Activated naive CD8-positive, alpha-beta T cell treated with anti-CD3 and anti-CD28 coated beads, Interleukin-2, amount 10 ng/mL, durations not matched to agents 7 days and 5 days (primary cell): ENCODE data around the gene ALDH1L1. TPM values are rescaled to one million over a fixed set of nuclear protein-coding genes. Genes with fewer than 3 reads are reported as not detected.

Experiments used
- ATAC-seq: fragments of 150-1000 bp; cut with Tn5 transposase; one replicate; pipeline ENCODE4 v1.10.0; 2021; ENCODE audit warnings: low read depth, moderate library complexity
- POLR2A ChIA-PET: fragments of 350-600 bp; sonication (Branson Sonifier 250); formaldehyde crosslinking; loops from one replicate; lab custom pipeline; 2021; ENCODE audit warnings: antibody characterized with exemption; lab: Charles Lee
- DNase-seq: peaks from one replicate; pipeline ENCODE4 v3.0.0; 2021
- H3K27ac Mint-ChIP-seq: one replicate; pipeline ENCODE4 v1.8.0; 2022; ENCODE audit warnings: mild to moderate bottlenecking, mixed read lengths
- H3K27me3 Mint-ChIP-seq: one replicate; pipeline ENCODE4 v1.8.0; 2022; ENCODE audit warnings: mild to moderate bottlenecking, moderate library complexity, mixed read lengths
- H3K36me3 Mint-ChIP-seq: one replicate; pipeline ENCODE4 v1.8.0; 2021; ENCODE audit warnings: mild to moderate bottlenecking, mixed read lengths
- H3K4me1 Mint-ChIP-seq: one replicate; pipeline ENCODE4 v1.8.0; 2021; ENCODE audit warnings: mixed read lengths
- H3K4me3 Mint-ChIP-seq: one replicate; pipeline ENCODE4 v1.8.0; 2022; ENCODE audit warnings: mild to moderate bottlenecking, moderate library complexity, mixed read lengths
- H3K9me3 Mint-ChIP-seq: one replicate; pipeline ENCODE4 v1.8.0; 2021; ENCODE audit warnings: mixed read lengths
- total RNA-seq, 2 experiments: library from RNA; stranded (reverse); gene quantifications; one replicate each; pipeline ENCODE4 v1.2.3, GENCODE V29; 2021

Gene ALDH1L1
- total RNA-seq, 2 experiments from 2014 or later = not detected

- Mint-ChIP-seq H3K9me3 (no peaks in the 10 kb centered on the region), H3K4me3 (no peak overlapping the region), H3K36me3 (no peaks in the 10 kb centered on the region), H3K4me1 (no peaks in the 10 kb centered on the region), H3K27me3 (peaks cover 21% of the 10 kb centered on the region), H3K27ac (no peak overlapping the region)
- no peak for ATAC-seq
- DNase-seq = no peak
- POLR2A ChIA-PET = no interaction called here
Observed at GRCh38 chr3:126147147-126147931, 33.0 kb downstream of the ALDH1L1 start.

GRCh38 chr3:126146525-126147146 lies 33.8 kb downstream of the ALDH1L1 start:
- POLR2A ChIA-PET = no interaction called here
- H3K9me3 Mint-ChIP-seq = no peaks in the 10 kb centered on the region
- H3K27ac Mint-ChIP-seq = no peak overlapping the region
- ATAC-seq (no peak), DNase-seq (no peak)
- no peaks in the 10 kb centered on the region for H3K4me1 Mint-ChIP-seq
- H3K4me3 Mint-ChIP-seq = no peak overlapping the region
- H3K27me3 Mint-ChIP-seq = peaks cover 25% of the 10 kb centered on the region
- H3K36me3 Mint-ChIP-seq = no peaks in the 10 kb centered on the region

GRCh38 chr3:126146034-126146433 lies 34.4 kb downstream of the ALDH1L1 start:
- H3K9me3 Mint-ChIP-seq = no peaks in the 10 kb centered on the region
- POLR2A ChIA-PET = no interaction called here
- no peak overlapping the region for H3K27ac Mint-ChIP-seq
- no peaks in the 10 kb centered on the region for H3K36me3 Mint-ChIP-seq
- no peaks in the 10 kb centered on the region for H3K4me1 Mint-ChIP-seq
- no peak overlapping the region for H3K4me3 Mint-ChIP-seq
- H3K27me3 Mint-ChIP-seq = peaks cover 31% of the 10 kb centered on the region
- DNase-seq = no peak
- ATAC-seq = no peak

GRCh38 chr3:126142652-126143051 lies 37.7 kb downstream of the ALDH1L1 start:
- Mint-ChIP-seq H3K36me3 (no peaks in the 10 kb centered on the region), H3K4me1 (no peaks in the 10 kb centered on the region), H3K9me3 (no peaks in the 10 kb centered on the region), H3K27me3 (peaks cover 50% of the 10 kb centered on the region), H3K27ac (no peak overlapping the region), H3K4me3 (no peak overlapping the region)
- ATAC-seq (no peak), DNase-seq (no peak)
- POLR2A ChIA-PET = no interaction called here

- POLR2A ChIA-PET = no interaction called here
- Mint-ChIP-seq H3K9me3 (no peaks in the 10 kb centered on the region), H3K4me1 (no peaks in the 10 kb centered on the region), H3K36me3 (no peaks in the 10 kb centered on the region), H3K27me3 (peaks cover 33% of the 10 kb centered on the region), H3K27ac (no peak overlapping the region), H3K4me3 (no peak overlapping the region)
- DNase-seq (no peak), ATAC-seq (no peak)
Observed at GRCh38 chr3:126137490-126138130, 42.8 kb downstream of the ALDH1L1 start.

GRCh38 chr3:126136428-126137220 lies 43.8 kb downstream of the ALDH1L1 start:
- peaks cover 26% of the 10 kb centered on the region for H3K27me3 Mint-ChIP-seq
- H3K4me1 Mint-ChIP-seq = no peaks in the 10 kb centered on the region

GRCh38 chr3:126135406-126136076 lies 44.8 kb downstream of the ALDH1L1 start:
- Mint-ChIP-seq H3K4me3 (no peak overlapping the region), H3K27me3 (peaks cover 15% of the 10 kb centered on the region), H3K27ac (no peak overlapping the region), H3K36me3 (no peaks in the 10 kb centered on the region), H3K4me1 (no peaks in the 10 kb centered on the region), H3K9me3 (no peaks in the 10 kb centered on the region)
- ATAC-seq = no peak
- POLR2A ChIA-PET = no interaction called here
- peak; percentile 22 for DNase-seq

More at GRCh38 chr3:126136428-126137220, 43.8 kb downstream of the ALDH1L1 start:
- Mint-ChIP-seq H3K9me3 (no peaks in the 10 kb centered on the region), H3K36me3 (no peaks in the 10 kb centered on the region), H3K27ac (no peak overlapping the region), H3K4me3 (no peak overlapping the region)
- POLR2A ChIA-PET = no interaction called here
- ATAC-seq = no peak
- peak; percentile 12 for DNase-seq

- no peaks in the 10 kb centered on the region for H3K4me1 Mint-ChIP-seq
- DNase-seq (peak; percentile 12), ATAC-seq (no peak)
- peaks cover 11% of the 10 kb centered on the region for H3K27me3 Mint-ChIP-seq
- no peaks in the 10 kb centered on the region for H3K36me3 Mint-ChIP-seq
- no peak overlapping the region for H3K4me3 Mint-ChIP-seq
- H3K9me3 Mint-ChIP-seq = no peaks in the 10 kb centered on the region
- POLR2A ChIA-PET = no interaction called here
- no peak overlapping the region for H3K27ac Mint-ChIP-seq
Observed at GRCh38 chr3:126135071-126135405, 45.3 kb downstream of the ALDH1L1 start.

- no peaks in the 10 kb centered on the region for H3K4me1 Mint-ChIP-seq
- H3K4me3 Mint-ChIP-seq = no peak overlapping the region
- H3K36me3 Mint-ChIP-seq = no peaks in the 10 kb centered on the region
- H3K27me3 Mint-ChIP-seq = peaks cover 5% of the 10 kb centered on the region
- DNase-seq (peak; percentile 56), ATAC-seq (peak; percentile 68)
- H3K9me3 Mint-ChIP-seq = no peaks in the 10 kb centered on the region
- no peak overlapping the region for H3K27ac Mint-ChIP-seq
- POLR2A ChIA-PET = no interaction called here
Observed at GRCh38 chr3:126134219-126134975, 46.0 kb downstream of the ALDH1L1 start.

GRCh38 chr3:126133606-126134005 lies 46.8 kb downstream of the ALDH1L1 start:
- POLR2A ChIA-PET = no interaction called here
- H3K9me3 Mint-ChIP-seq = no peaks in the 10 kb centered on the region
- no peaks in the 10 kb centered on the region for H3K4me1 Mint-ChIP-seq
- DNase-seq (peak; percentile 11), ATAC-seq (no peak)
- H3K4me3 Mint-ChIP-seq = no peak overlapping the region
- H3K36me3 Mint-ChIP-seq = no peaks in the 10 kb centered on the region
- H3K27me3 Mint-ChIP-seq = peaks cover 1% of the 10 kb centered on the region
- H3K27ac Mint-ChIP-seq = no peak overlapping the region

- POLR2A ChIA-PET = no interaction called here
- DNase-seq (peak; percentile 12), ATAC-seq (no peak)
- Mint-ChIP-seq H3K4me3 (no peak overlapping the region), H3K27me3 (peaks cover 1% of the 10 kb centered on the region), H3K9me3 (no peaks in the 10 kb centered on the region), H3K36me3 (no peaks in the 10 kb centered on the region), H3K27ac (no peak overlapping the region), H3K4me1 (no peaks in the 10 kb centered on the region)
Observed at GRCh38 chr3:126132751-126133511, 47.5 kb downstream of the ALDH1L1 start.
